BLaER1 treated with 17β-estradiol and CSF1 and Interleukin-3, amounts not matched to agents 10 nM and 100 nM (cell line): Measurements from ENCODE around the gene PRM3.

ENCODE experiments used
- H3K27ac ChIP-seq, 11 experiments: shearing (Covaris generic); formaldehyde crosslinking; 2 replicates each; pipeline ENCODE4 v1.8.1; 2022
- H3K27me3 ChIP-seq, 11 experiments: shearing (Covaris generic); formaldehyde crosslinking; 2 replicates each; pipeline ENCODE4 v1.8.1; 2022
- H3K36me3 ChIP-seq, 11 experiments: shearing (Covaris generic); formaldehyde crosslinking; 2 replicates each; pipeline ENCODE4 v1.8.1; 2022
- H3K4me1 ChIP-seq, 10 experiments: shearing (Covaris generic); formaldehyde crosslinking; 2 replicates each; pipeline ENCODE4 v1.8.1; 2022
- H3K4me2 ChIP-seq, 11 experiments: shearing (Covaris generic); formaldehyde crosslinking; 2 replicates each; pipeline ENCODE4 v1.8.1; 2022
- H3K4me3 ChIP-seq, 10 experiments: shearing (Covaris generic); formaldehyde crosslinking; 2 replicates each; pipeline ENCODE4 v1.8.1; 2022
- H3K9ac ChIP-seq, 11 experiments: shearing (Covaris generic); formaldehyde crosslinking; 2 replicates each; pipeline ENCODE4 v1.8.1; 2022
- H3K9me3 ChIP-seq, 11 experiments: shearing (Covaris generic); formaldehyde crosslinking; replicated peaks in 1 of 11; 2 replicates each; pipeline ENCODE4 v1.8.1; 2022
- H4K20me1 ChIP-seq, 11 experiments: shearing (Covaris generic); formaldehyde crosslinking; 2 replicates each; pipeline ENCODE4 v1.8.1; 2022
- Cebpa-rat ChIP-seq, 11 experiments: shearing (Covaris generic); IDR thresholded peaks; 2 replicates each; pipeline ENCODE4 v1.8.1; 2022

PRM3 gene

DNA sequence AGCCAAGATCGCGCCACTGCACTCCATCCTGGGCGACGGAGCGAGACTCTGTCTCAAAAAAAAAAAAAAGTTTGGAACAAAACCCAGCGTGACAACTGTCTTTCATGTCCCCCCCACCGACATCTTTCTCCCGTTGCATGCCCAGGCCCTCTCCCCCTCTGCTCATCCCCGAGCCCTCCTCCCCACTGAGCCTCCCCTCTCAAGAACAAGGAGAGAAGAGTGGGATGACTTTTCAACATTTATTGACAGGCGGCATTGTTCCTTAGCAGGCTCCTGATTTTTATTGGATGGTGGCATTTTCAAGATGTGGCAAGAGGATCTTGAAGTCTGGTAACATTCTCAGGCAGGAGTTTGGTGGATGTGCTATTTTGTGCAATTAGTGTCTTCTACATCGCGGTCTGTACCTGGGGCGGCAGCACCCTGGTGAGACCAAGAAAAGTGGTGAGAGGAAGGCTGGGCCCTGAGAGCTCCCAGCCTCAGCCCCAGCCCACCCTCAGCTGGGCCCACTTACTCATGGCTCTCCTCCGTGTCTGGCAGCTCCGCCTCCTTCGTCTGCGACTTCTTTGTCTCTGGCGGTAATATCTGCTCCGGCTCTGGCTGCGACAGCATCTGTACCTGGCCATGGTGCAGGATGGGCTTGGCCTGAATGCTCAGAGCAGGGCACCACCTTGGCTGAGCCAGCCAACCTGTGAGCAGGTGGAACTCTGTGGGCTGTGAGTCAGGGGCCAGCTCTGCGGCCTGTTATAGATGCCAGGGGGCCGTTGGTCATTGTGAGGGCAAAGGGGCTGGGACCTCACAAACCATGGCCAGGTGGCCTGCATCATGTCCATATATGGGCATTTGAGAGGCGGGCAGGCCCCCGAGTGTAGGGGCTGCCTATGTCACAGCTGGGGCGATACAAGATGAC, 7.4 kb upstream of the PRM3 start, which contains the start of gene PRM1:
PRM1 (minus strand) TSS at position 715 of the 907 bp plus-strand sequence; CDS start at position 623, 92 bp downstream.
- Histone ChIP-seq H3K27me3 (no peaks in the 10 kb centered on the region), H3K27ac (no peak within 1 kb of the TSS), H3K9me3 (no peaks in the 10 kb centered on the region), H3K4me1 (peaks cover 6 to 9% (median 8%) of the 10 kb centered on the region in 10 experiments; a peak in 11 of 20 replicates), H3K9ac (no peak within 1 kb of the TSS), H3K4me3 (no peak within 1 kb of the TSS), H4K20me1 (no peaks in the 10 kb centered on the region), H3K36me3 (no peaks in the 10 kb centered on the region), H3K4me2 (no peak within 1 kb of the TSS)
- no peak for TF ChIP-seq Cebpa-rat (IDR thresholded peaks at IDR 0.05)

DNA sequence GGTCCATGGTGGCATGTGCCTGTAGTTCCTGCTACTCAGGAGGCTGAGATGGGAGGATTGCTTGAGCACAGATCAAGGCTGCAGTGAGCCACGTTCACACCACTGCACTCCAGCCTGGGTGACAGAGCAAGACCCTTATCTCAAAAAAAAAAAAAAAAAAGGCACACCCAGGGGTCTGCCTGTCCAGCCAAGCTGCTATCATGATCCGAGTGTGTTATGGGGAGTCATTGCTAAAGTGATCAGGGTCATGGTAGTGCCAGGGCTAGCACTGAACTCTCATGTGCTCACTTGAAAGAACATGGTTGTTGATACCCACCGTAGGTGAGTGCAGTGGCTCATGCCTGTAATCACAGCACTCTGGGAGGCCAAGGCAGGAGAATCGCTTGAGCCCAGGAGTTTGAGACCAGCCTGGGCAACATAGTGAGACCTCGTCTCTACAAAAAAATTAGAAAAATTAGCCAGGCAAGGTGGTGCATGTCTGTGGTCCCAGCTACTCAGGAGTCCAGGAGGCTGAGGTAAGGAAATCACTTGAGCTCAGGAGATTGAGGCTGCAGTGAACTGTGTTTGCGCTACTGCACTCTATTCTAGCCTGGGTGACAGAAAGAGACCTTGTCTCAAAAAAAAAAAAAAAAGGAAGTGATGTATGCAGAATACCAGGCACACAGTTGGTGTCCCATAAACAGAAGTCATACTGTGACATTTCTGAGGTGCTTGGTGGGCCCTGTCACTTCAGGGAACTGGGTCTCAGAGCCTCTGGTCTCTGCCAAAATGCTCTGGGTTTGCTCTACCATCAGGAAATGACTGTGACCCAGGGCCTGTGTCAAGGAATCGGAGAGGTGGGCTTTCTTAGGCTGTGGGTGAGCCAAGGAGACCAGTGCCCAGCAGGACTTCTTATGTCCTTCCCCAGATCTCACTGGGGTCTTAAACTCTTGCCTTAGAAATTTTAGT, 5.5 kb upstream of the PRM3 start:
- no peaks in the 10 kb centered on the region for H3K36me3 ChIP-seq
- no peaks in the 10 kb centered on the region for H3K9me3 ChIP-seq
- no peak for TF ChIP-seq Cebpa-rat (IDR thresholded peaks at IDR 0.05)
- peak overlapping the region in 5 of 11 experiments; percentile 5 to 51 (median 11); a peak in 3 of 22 replicates for H3K4me2 ChIP-seq
- no peak overlapping the region for H3K4me3 ChIP-seq
- H4K20me1 ChIP-seq: no peaks in the 10 kb centered on the region
- H3K27ac ChIP-seq: no peak overlapping the region
- H3K4me1 ChIP-seq: peaks cover 6 to 9% (median 8%) of the 10 kb centered on the region in 10 experiments; a peak in 11 of 20 replicates
- no peak overlapping the region for H3K9ac ChIP-seq
- no peaks in the 10 kb centered on the region for H3K27me3 ChIP-seq

DNA sequence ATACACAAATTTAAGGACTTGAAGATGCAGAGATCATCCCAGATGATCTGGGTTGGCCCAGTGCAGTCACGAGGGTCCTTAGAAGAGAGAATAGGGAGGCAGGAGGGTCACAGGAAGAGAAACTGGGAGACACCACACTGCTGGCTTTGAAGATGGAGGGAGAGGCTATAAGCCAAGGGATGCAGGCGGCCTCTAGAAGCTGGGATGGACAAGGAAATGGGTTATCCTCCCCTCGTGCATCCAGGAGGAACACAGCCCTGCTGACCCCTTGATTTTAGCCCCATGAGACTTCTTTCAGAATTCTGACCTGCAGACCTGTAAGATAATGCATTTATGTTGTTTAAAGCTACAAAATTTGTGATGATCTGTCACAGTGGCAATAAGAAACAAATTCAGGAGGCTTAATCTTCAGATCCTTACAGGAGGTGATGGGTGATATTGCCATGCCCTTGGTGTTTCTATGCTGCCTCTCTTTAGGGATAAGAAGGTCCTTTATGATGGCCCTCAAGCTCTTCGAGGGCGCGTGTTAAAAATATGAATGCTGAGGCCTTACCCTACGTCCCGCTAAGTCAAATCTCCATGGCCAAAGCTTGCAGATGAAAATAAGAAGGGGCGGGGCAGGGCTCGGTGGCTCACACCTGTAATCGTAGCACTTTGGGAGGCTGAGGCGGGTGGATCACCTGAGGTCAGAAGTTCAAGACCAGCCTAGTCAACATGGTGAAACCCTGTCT, 4.3 kb upstream of the PRM3 start:
- Histone ChIP-seq H3K4me2 (no peak overlapping the region), H3K9me3 (no peaks in the 10 kb centered on the region), H3K9ac (no peak overlapping the region), H3K27ac (no peak overlapping the region), H4K20me1 (no peaks in the 10 kb centered on the region), H3K4me3 (no peak overlapping the region), H3K4me1 (peaks cover 6 to 9% (median 8%) of the 10 kb centered on the region in 10 experiments; a peak in 11 of 20 replicates), H3K27me3 (no peaks in the 10 kb centered on the region), H3K36me3 (no peaks in the 10 kb centered on the region)
- no peak for TF ChIP-seq Cebpa-rat (IDR thresholded peaks at IDR 0.05)

DNA sequence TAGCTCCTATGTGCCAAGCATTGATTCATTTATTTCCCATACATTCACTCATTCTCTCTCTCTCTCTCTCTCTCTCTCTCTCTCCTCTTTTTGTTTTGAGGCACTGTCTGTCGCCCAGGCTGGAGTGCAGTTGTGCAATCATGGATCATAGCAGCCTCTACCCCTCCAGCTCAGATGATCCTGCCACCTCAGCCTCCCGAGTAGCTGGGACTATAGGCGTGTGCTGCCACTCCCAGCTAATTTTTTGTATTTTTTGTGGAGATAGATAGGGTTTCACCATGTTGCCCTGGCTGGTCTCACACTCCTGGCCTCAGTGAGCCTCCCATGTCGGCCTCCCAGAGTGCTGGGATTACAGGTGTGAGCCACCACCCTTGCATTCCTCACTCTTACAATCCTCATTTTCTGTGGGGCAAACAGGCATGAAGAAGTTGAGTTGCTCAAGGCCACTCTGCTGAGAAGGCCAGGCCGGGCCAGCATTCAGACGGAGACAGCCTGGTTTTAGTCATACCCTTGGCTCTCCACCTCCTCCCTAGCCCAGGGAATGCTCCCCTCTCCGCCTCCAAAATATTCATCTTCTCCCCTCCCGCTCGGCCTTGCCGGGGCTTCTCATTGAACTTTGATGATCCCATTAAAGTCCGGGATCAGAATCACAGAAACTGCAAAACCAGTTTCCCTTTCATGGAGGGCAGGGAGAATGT, 3.6 kb upstream of the PRM3 start:
- no peak overlapping the region for H3K4me3 ChIP-seq
- H3K4me2 ChIP-seq: no peak overlapping the region
- no peaks in the 10 kb centered on the region for H3K27me3 ChIP-seq
- H3K9me3 ChIP-seq: no peaks in the 10 kb centered on the region
- H3K27ac ChIP-seq: no peak overlapping the region
- no peaks in the 10 kb centered on the region for H4K20me1 ChIP-seq
- H3K4me1 ChIP-seq: peaks cover 6 to 9% (median 8%) of the 10 kb centered on the region in 10 experiments; a peak in 11 of 20 replicates
- no peak for TF ChIP-seq Cebpa-rat (IDR thresholded peaks at IDR 0.05)
- no peak overlapping the region for H3K9ac ChIP-seq
- H3K36me3 ChIP-seq: no peaks in the 10 kb centered on the region

DNA sequence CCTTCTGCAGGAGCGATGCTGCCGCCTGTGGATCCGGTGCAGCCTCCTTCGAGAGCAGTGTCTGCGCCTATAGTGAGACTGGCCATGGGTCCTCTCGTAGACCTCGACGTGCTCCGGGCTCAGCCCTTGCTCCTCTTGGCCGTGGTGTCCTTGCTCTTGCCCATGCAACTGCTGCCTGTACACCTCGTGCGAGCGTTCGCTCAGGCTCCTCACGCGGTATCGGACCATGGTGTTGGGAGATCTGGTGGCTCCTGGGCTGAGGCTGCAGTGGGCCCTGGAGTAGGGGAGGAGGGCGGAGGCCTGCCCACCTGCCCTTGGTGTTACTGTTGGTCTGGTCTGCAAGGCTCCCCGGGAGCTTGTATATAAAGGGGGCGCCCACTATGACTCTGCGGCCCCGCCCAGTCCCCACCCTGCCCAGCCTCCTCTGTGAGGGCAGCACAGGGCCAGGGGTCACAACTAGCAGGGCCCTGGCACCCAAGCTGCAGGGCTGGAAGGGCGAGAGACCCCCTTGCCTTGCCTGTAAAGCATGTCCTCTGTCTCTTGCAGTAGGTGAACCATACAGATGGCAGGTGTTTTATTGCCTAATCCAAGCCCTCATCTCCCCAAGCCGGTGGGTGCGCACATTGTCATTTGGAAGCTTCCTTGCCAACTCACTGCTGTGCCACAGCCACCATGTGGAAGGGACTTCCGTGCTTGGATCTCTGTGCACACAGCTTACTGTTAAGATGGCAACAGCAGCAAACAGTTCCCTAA, 2.9 kb upstream of the PRM3 start, which contains the start of gene PRM2:
PRM2 (minus strand) TSS at position 338 of the 753 bp plus-strand sequence; CDS start at position 228, 110 bp downstream.
- H3K4me3 ChIP-seq: no peak within 1 kb of the TSS
- H3K9ac ChIP-seq: no peak within 1 kb of the TSS
- no peaks in the 10 kb centered on the region for H4K20me1 ChIP-seq
- no peaks in the 10 kb centered on the region for H3K36me3 ChIP-seq
- H3K4me1 ChIP-seq: peaks cover 6 to 9% (median 8%) of the 10 kb centered on the region in 10 experiments; a peak in 11 of 20 replicates
- H3K27me3 ChIP-seq: no peaks in the 10 kb centered on the region
- H3K9me3 ChIP-seq: no peaks in the 10 kb centered on the region
- TF ChIP-seq Cebpa-rat (IDR thresholded peaks at IDR 0.05): no peak
- H3K4me2 ChIP-seq: no peak within 1 kb of the TSS
- H3K27ac ChIP-seq: no peak within 1 kb of the TSS

DNA sequence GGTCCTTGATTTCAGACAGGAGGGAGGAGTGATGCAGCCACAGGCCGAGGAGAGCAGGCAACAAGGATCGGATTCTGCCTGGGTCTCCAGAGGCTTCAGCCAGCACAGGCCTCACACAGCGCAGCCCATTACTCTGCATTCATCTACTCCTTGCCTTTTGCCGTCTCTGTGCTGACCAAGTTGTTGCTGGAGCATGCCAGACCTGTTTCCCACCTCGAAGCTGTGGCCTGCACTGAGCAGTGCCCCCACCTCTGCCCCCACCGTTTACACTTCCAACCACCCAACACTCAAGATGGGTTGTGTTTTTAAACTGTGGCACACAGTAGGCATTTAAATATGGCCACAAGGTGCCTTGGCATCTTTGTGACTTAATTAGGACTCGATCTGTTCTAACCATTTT, 1.5 kb upstream of the PRM3 start:
- H3K4me1 ChIP-seq: peaks cover 6 to 9% (median 8%) of the 10 kb centered on the region in 10 experiments; a peak in 11 of 20 replicates
- H3K27me3 ChIP-seq: no peaks in the 10 kb centered on the region
- H3K9ac ChIP-seq: no peak overlapping the region
- H3K4me3 ChIP-seq: no peak overlapping the region
- no peaks in the 10 kb centered on the region for H3K36me3 ChIP-seq
- TF ChIP-seq Cebpa-rat (IDR thresholded peaks at IDR 0.05): no peak
- no peaks in the 10 kb centered on the region for H4K20me1 ChIP-seq
- H3K4me2 ChIP-seq: no peak overlapping the region
- H3K9me3 ChIP-seq: no peaks in the 10 kb centered on the region
- H3K27ac ChIP-seq: no peak overlapping the region

DNA sequence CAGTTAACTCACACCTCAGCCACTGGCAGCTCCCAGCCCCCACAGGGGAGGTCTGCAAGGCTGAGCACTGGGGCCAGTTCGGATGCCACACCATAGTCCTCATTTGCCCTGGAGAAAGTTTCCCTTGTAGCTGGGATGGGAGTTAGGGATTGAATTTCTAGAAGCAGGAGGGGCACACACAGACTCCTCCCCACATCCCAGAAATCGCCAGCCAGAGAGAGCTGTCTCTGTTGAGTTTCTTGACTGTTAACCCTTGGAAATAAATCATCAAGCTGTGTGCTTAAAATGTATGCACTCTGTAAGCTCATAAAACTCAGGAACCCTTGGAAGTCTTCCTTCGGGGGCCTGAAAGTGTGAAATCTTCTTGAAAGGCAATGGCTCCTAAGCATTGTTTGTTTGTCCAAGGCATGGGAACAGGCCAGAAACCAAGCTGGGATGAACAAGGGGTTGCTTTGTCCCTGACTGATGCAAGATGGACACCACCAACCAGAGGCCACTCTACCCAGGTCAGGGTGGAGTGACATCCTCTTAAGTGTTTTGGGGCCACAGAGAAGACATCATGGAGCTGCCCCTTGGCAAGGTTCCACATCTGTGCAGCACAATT, 394 bp upstream of the PRM3 start:
- H3K27ac ChIP-seq: no peak overlapping the region
- no peak overlapping the region for H3K4me2 ChIP-seq
- no peaks in the 10 kb centered on the region for H3K27me3 ChIP-seq
- H3K4me1 ChIP-seq: peaks cover 0 to 2% (median under 1%) of the 10 kb centered on the region in 10 experiments; a peak in 7 of 20 replicates
- no peaks in the 10 kb centered on the region for H3K36me3 ChIP-seq
- H3K4me3 ChIP-seq: no peak overlapping the region
- no peaks in the 10 kb centered on the region for H4K20me1 ChIP-seq
- no peaks in the 10 kb centered on the region for H3K9me3 ChIP-seq
- no peak for TF ChIP-seq Cebpa-rat (IDR thresholded peaks at IDR 0.05)
- no peak overlapping the region for H3K9ac ChIP-seq
